Upper lobe of right lung (tissue), 1 donor: ENCODE results near the gene ACTN2. TPM values are rescaled to one million over a fixed set of nuclear protein-coding genes. Genes with fewer than 3 reads are reported as not detected.

ENCODE experiments used
- ATAC-seq: fragments of 200-7000 bp; cut with Tn5 transposase; one replicate; pipeline ENCODE4 v1.9.1; 2020; ENCODE audit warnings: mild to moderate bottlenecking, moderate library complexity
- DNase-seq: peaks from one replicate; pipeline ENCODE4 v3.0.0-alpha.2; 2020
- H3K27ac ChIP-seq: fragments of 200-600 bp; one replicate; pipeline ENCODE4 v1.8.0; 2022
- H3K27me3 ChIP-seq: fragments of 200-600 bp; one replicate; pipeline ENCODE4 v1.8.0; 2022; ENCODE audit warnings: mild to moderate bottlenecking
- H3K36me3 ChIP-seq: fragments of 200-600 bp; one replicate; pipeline ENCODE4 v1.8.0; 2022
- H3K4me1 ChIP-seq: fragments of 200-600 bp; one replicate; pipeline ENCODE4 v1.8.0; 2022
- H3K4me3 ChIP-seq: fragments of 200-600 bp; one replicate; pipeline ENCODE4 v1.8.0; 2022; ENCODE audit warnings: mild to moderate bottlenecking
- H3K9me3 ChIP-seq: fragments of 200-600 bp; one replicate; pipeline ENCODE4 v1.8.0; 2022
- CTCF ChIP-seq: fragments of 200-600 bp; IDR thresholded peaks from one replicate; pipeline ENCODE4 v1.8.0; 2022; ENCODE audit warnings: antibody characterized with exemption
- intact Hi-C: fragments of 100-400 bp; cut with DNase I; formaldehyde crosslinking; loops from one replicate; pipeline ENCODE4 v1.11.0; 2022
- total RNA-seq: library from RNA; stranded (reverse); fragmentation: NEBNext Ultra II Directional; extraction: Animal tissue kit (Norgen Biotek cat#: 25700); gene quantifications from one replicate; pipeline ENCODE4 v1.2.1, GENCODE V29; 2021
- donor health status: DM: no; HTN: yes; CAD: no; lungs with severe emphysema.

Gene ACTN2
- total RNA-seq, 1 donor from 2014 or later = 2.8 TPM

GRCh38 chr1:236774926-236775325 lies 88.6 kb downstream of the ACTN2 start:
- DNase-seq (no peak), ATAC-seq (peak; percentile 54)
- Histone ChIP-seq H3K36me3 (no peaks in the 10 kb centered on the region), H3K27me3 (peaks cover 3% of the 10 kb centered on the region), H3K4me1 (no peaks in the 10 kb centered on the region), H3K4me3 (no peak overlapping the region), H3K27ac (no peak overlapping the region), H3K9me3 (peaks cover 4% of the 10 kb centered on the region)
- peak; percentile 40 for TF ChIP-seq CTCF
- intact Hi-C loops = no loop called here

- H3K4me1 ChIP-seq = no peaks in the 10 kb centered on the region
- H3K4me3 ChIP-seq = no peak overlapping the region
- TF ChIP-seq CTCF = no peak
- peaks cover 10% of the 10 kb centered on the region for H3K27me3 ChIP-seq
- ATAC-seq = no peak
- intact Hi-C loops = no loop called here
- DNase-seq = no peak
- H3K9me3 ChIP-seq = peaks cover 4% of the 10 kb centered on the region
- no peaks in the 10 kb centered on the region for H3K36me3 ChIP-seq
- H3K27ac ChIP-seq = no peak overlapping the region
Observed at GRCh38 chr1:236779312-236779711, 93.0 kb downstream of the ACTN2 start.

GRCh38 chr1:236785477-236785876 lies 99.2 kb downstream of the ACTN2 start:
- no peaks in the 10 kb centered on the region for H3K9me3 ChIP-seq
- no peak overlapping the region for H3K27ac ChIP-seq
- H3K27me3 ChIP-seq = peaks cover 8% of the 10 kb centered on the region
- intact Hi-C loops = no loop called here
- ATAC-seq = peak; percentile 14
- H3K4me3 ChIP-seq = no peak overlapping the region
- no peaks in the 10 kb centered on the region for H3K36me3 ChIP-seq
- H3K4me1 ChIP-seq = no peaks in the 10 kb centered on the region
- DNase-seq = no peak
- TF ChIP-seq CTCF = no peak

- no peaks in the 10 kb centered on the region for H3K9me3 ChIP-seq
- intact Hi-C loops = no loop called here
- H3K27me3 ChIP-seq = no peaks in the 10 kb centered on the region
- H3K4me3 ChIP-seq = no peak overlapping the region
- DNase-seq (no peak), ATAC-seq (no peak)
- no peaks in the 10 kb centered on the region for H3K4me1 ChIP-seq
- H3K36me3 ChIP-seq = no peaks in the 10 kb centered on the region
- H3K27ac ChIP-seq = no peak overlapping the region
- TF ChIP-seq CTCF = no peak
Observed at GRCh38 chr1:236786453-236786852, 100.2 kb downstream of the ACTN2 start.

- Histone ChIP-seq H3K9me3 (no peaks in the 10 kb centered on the region), H3K4me1 (peaks cover 11% of the 10 kb centered on the region), H3K27me3 (no peaks in the 10 kb centered on the region), H3K36me3 (no peaks in the 10 kb centered on the region), H3K27ac (peak overlapping the region; percentile 94), H3K4me3 (peak overlapping the region; percentile 93)
- no peak for TF ChIP-seq CTCF
- no peak for DNase-seq
- intact Hi-C loops = no loop called here
- no peak for ATAC-seq
Observed at GRCh38 chr1:236794585-236795034, 108.3 kb downstream of the ACTN2 start.
